ENCODE data around the gene CLTC.
A peak's percentile ranks its signal among the peaks of the same experiment; 100 is the strongest.

CLTC gene

GRCh38 chr17:59623151-59623550 lies 3.5 kb downstream of the CLTC start:
- DNase-seq (no peak), ATAC-seq (ENCODE audit: insufficient read depth, low read depth) (no peak)
- Histone ChIP-seq H3K27ac (ENCODE audit: low read length) (no peak overlapping the region), H4K20me1 (ENCODE audit: insufficient read depth, low read length) (peaks cover 70% of the 10 kb centered on the region), H3K4me3 (ENCODE audit: low read depth in 1 of 2, low read length in 2 of 2) (peak overlapping the region in 1 of 2 experiments; percentile 70; a peak in 2 of 4 replicates), H3K4me1 (ENCODE audit: insufficient read depth, low read length) (peaks cover 43% of the 10 kb centered on the region), H2AFZ (ENCODE audit: low read depth, low read length) (no peak overlapping the region), H3K27me3 (ENCODE audit: insufficient read depth, low read length, poor library complexity) (no peaks in the 10 kb centered on the region), H3K9me3 (ENCODE audit: insufficient read depth, low read length, severe bottlenecking) (no peaks in the 10 kb centered on the region), H3K9ac (ENCODE audit: low read depth, low read length) (no peak overlapping the region), H3K79me2 (ENCODE audit: insufficient read depth, low read length) (peaks cover 99% of the 10 kb centered on the region), H3K4me2 (ENCODE audit: insufficient read depth, low read length) (peak overlapping the region; percentile 91), H3K36me3 (ENCODE audit: insufficient read depth, low read length) (peaks cover 21% of the 10 kb centered on the region)
- TF ChIP-seq CTCF (IDR thresholded peaks at IDR 0.05; ENCODE audit: borderline replicate concordance, extremely low read depth, low read length, poor library complexity, severe bottlenecking) (no peak), EZH2 (IDR thresholded peaks at IDR 0.05; ENCODE audit: borderline replicate concordance, low read depth, low read length, severe bottlenecking) (no peak)

- Histone ChIP-seq H3K79me2 (ENCODE audit: insufficient read depth, low read length) (peaks cover 100% of the 10 kb centered on the region), H3K4me1 (ENCODE audit: insufficient read depth, low read length) (peaks cover 28% of the 10 kb centered on the region), H3K27me3 (ENCODE audit: insufficient read depth, low read length, poor library complexity) (no peaks in the 10 kb centered on the region), H3K4me3 (ENCODE audit: low read depth in 1 of 2, low read length in 2 of 2) (no peak overlapping the region), H3K4me2 (ENCODE audit: insufficient read depth, low read length) (peak overlapping the region; percentile 9; the same call in 1 of the 2 replicates), H3K9me3 (ENCODE audit: insufficient read depth, low read length, severe bottlenecking) (no peaks in the 10 kb centered on the region), H3K9ac (ENCODE audit: low read depth, low read length) (no peak overlapping the region), H3K36me3 (ENCODE audit: insufficient read depth, low read length) (peaks cover 34% of the 10 kb centered on the region), H2AFZ (ENCODE audit: low read depth, low read length) (no peak overlapping the region), H3K27ac (ENCODE audit: low read length) (no peak overlapping the region), H4K20me1 (ENCODE audit: insufficient read depth, low read length) (peaks cover 93% of the 10 kb centered on the region)
- ATAC-seq (ENCODE audit: insufficient read depth, low read depth), result no peak
- DNase-seq, result no peak
- no peak for TF ChIP-seq EZH2 (IDR thresholded peaks at IDR 0.05; ENCODE audit: borderline replicate concordance, low read depth, low read length, severe bottlenecking)
- TF ChIP-seq CTCF (IDR thresholded peaks at IDR 0.05; ENCODE audit: borderline replicate concordance, extremely low read depth, low read length, poor library complexity, severe bottlenecking), result no peak
Observed at GRCh38 chr17:59626756-59627155, 7.1 kb downstream of the CLTC start.

- Histone ChIP-seq H3K4me1 (ENCODE audit: insufficient read depth, low read length) (peaks cover 23% of the 10 kb centered on the region), H2AFZ (ENCODE audit: low read depth, low read length) (no peak overlapping the region), H3K9me3 (ENCODE audit: insufficient read depth, low read length, severe bottlenecking) (no peaks in the 10 kb centered on the region), H3K36me3 (ENCODE audit: insufficient read depth, low read length) (peaks cover 34% of the 10 kb centered on the region), H3K9ac (ENCODE audit: low read depth, low read length) (no peak overlapping the region), H3K4me3 (ENCODE audit: low read depth in 1 of 2, low read length in 2 of 2) (no peak overlapping the region), H3K4me2 (ENCODE audit: insufficient read depth, low read length) (peak overlapping the region; percentile 9; the same call in 1 of the 2 replicates), H3K27me3 (ENCODE audit: insufficient read depth, low read length, poor library complexity) (no peaks in the 10 kb centered on the region), H4K20me1 (ENCODE audit: insufficient read depth, low read length) (peaks cover 90% of the 10 kb centered on the region), H3K79me2 (ENCODE audit: insufficient read depth, low read length) (peaks cover 99% of the 10 kb centered on the region), H3K27ac (ENCODE audit: low read length) (no peak overlapping the region)
- TF ChIP-seq CTCF (IDR thresholded peaks at IDR 0.05; ENCODE audit: borderline replicate concordance, extremely low read depth, low read length, poor library complexity, severe bottlenecking) (no peak), EZH2 (IDR thresholded peaks at IDR 0.05; ENCODE audit: borderline replicate concordance, low read depth, low read length, severe bottlenecking) (no peak)
- ATAC-seq (ENCODE audit: insufficient read depth, low read depth), result no peak
- DNase-seq, result no peak
Observed at GRCh38 chr17:59627274-59627673, 7.6 kb downstream of the CLTC start.

- Histone ChIP-seq H3K27me3 (ENCODE audit: insufficient read depth, low read length, poor library complexity) (no peaks in the 10 kb centered on the region), H3K4me2 (ENCODE audit: insufficient read depth, low read length) (no peak overlapping the region), H3K9ac (ENCODE audit: low read depth, low read length) (no peak overlapping the region), H3K27ac (ENCODE audit: low read length) (no peak overlapping the region), H3K36me3 (ENCODE audit: insufficient read depth, low read length) (peaks cover 34% of the 10 kb centered on the region), H3K4me1 (ENCODE audit: insufficient read depth, low read length) (peaks cover 18% of the 10 kb centered on the region; the same call in 1 of the 2 replicates), H4K20me1 (ENCODE audit: insufficient read depth, low read length) (peaks cover 90% of the 10 kb centered on the region), H3K4me3 (ENCODE audit: low read depth in 1 of 2, low read length in 2 of 2) (no peak overlapping the region), H3K9me3 (ENCODE audit: insufficient read depth, low read length, severe bottlenecking) (no peaks in the 10 kb centered on the region), H3K79me2 (ENCODE audit: insufficient read depth, low read length) (peaks cover 99% of the 10 kb centered on the region), H2AFZ (ENCODE audit: low read depth, low read length) (no peak overlapping the region)
- TF ChIP-seq EZH2 (IDR thresholded peaks at IDR 0.05; ENCODE audit: borderline replicate concordance, low read depth, low read length, severe bottlenecking) (no peak), CTCF (IDR thresholded peaks at IDR 0.05; ENCODE audit: borderline replicate concordance, extremely low read depth, low read length, poor library complexity, severe bottlenecking) (no peak)
- no peak for ATAC-seq (ENCODE audit: insufficient read depth, low read depth)
- no peak for DNase-seq
Observed at GRCh38 chr17:59627770-59628171, 8.1 kb downstream of the CLTC start.

Measured in DND-41 (cell line).